ENCODE data around the gene GYS1. TPM values are rescaled to one million over a fixed set of nuclear protein-coding genes. Genes with fewer than 3 reads are reported as not detected.
"Not testable (repeated sequence)": the region's sequence is repeated elsewhere in the genome, so short reads cannot be mapped to it uniquely, and the experiment has no call there.

The GYS1 gene
- total RNA-seq, 4 donors from 2014 or later = 26.4 to 42.0 (median 31.6) TPM

DNA sequence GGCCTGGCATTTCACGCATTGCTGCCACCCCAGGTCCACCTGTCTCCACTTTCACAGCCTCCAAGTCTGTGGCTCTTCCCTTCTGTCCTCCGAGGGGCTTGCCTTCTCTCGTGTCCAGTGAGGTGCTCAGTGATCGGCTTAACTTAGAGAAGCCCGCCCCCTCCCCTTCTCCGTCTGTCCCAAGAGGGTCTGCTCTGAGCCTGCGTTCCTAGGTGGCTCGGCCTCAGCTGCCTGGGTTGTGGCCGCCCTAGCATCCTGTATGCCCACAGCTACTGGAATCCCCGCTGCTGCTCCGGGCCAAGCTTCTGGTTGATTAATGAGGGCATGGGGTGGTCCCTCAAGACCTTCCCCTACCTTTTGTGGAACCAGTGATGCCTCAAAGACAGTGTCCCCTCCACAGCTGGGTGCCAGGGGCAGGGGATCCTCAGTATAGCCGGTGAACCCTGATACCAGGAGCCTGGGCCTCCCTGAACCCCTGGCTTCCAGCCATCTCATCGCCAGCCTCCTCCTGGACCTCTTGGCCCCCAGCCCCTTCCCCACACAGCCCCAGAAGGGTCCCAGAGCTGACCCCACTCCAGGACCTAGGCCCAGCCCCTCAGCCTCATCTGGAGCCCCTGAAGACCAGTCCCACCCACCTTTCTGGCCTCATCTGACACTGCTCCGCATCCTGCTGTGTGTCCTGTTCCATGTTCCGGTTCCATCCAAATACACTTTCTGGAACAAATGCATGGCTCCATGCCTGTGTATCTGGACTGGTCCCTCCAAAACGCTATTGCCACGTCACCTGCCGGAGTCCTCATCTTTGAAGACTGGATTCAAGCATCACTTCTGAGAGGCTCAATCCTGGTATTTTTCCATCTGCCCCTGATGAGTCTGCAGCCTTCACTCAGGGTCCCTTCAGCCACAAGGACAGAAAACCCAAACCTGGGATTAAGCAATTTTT, 70.3 kb downstream of the GYS1 start:
- no peak overlapping the region for H3K27ac ChIP-seq
- 92% methylated on average over 18 of the region's 18 CpGs for WGBS
- TF ChIP-seq EP300 (IDR thresholded peaks at IDR 0.05) (no peak), POLR2A (IDR thresholded peaks at IDR 0.05) (no peak), CTCF (IDR thresholded peaks at IDR 0.05) (no peak), POLR2AphosphoS5 (IDR thresholded peaks at IDR 0.05) (no peak)
- DNase-seq (ENCODE audit: low spot score in 2 of 2) = no peak
- H3K27me3 ChIP-seq = no peaks in the 10 kb centered on the region
- peaks cover 7% of the 10 kb centered on the region for H3K4me1 ChIP-seq
- H3K4me3 ChIP-seq = no peak overlapping the region
- H3K36me3 ChIP-seq = peaks cover 50% of the 10 kb centered on the region
- no peaks in the 10 kb centered on the region for H3K9me3 ChIP-seq

- no peak for DNase-seq (ENCODE audit: low spot score in 2 of 2)
- peaks cover 3% of the 10 kb centered on the region for H3K4me1 ChIP-seq
- TF ChIP-seq POLR2AphosphoS5 (IDR thresholded peaks at IDR 0.05) = no peak
- no peak for TF ChIP-seq CTCF (IDR thresholded peaks at IDR 0.05)
- TF ChIP-seq POLR2A (IDR thresholded peaks at IDR 0.05) = no peak
- no peak for TF ChIP-seq EP300 (IDR thresholded peaks at IDR 0.05)
- H3K4me3 ChIP-seq = no peak overlapping the region
- WGBS = 84% methylated on average over 8 of the region's 12 CpGs
- no peaks in the 10 kb centered on the region for H3K9me3 ChIP-seq
- no peak overlapping the region for H3K27ac ChIP-seq
- no peaks in the 10 kb centered on the region for H3K27me3 ChIP-seq
- H3K36me3 ChIP-seq = peaks cover 57% of the 10 kb centered on the region
These were observed 71.2 kb downstream of the GYS1 start for GRCh38 chr19:48921721-48922500.

DNA sequence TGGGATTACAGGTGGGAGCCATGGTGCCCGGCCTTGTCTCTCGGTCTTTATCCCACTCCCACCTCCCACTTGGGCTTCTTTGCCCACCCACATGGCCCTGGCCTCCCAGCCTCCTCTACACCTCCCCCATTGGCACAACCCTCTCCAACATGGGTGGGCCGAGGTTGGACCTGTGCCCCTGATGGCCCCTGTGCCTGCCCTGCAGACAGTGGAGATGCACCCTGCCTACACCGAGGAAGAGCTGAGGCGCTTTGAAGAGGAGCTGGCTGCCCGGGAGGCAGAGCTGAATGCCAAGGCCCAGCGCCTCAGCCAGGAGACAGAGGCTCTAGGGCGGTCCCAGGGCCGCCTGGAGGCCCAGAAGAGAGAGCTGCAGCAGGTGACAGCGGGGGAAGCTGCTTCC, 72.2 kb downstream of the GYS1 start:
- no peak for DNase-seq (ENCODE audit: low spot score in 2 of 2)
- no peaks in the 10 kb centered on the region for H3K4me1 ChIP-seq
- no peak overlapping the region for H3K27ac ChIP-seq
- WGBS = 62% methylated on average over 3 of the region's 10 CpGs
- no peak overlapping the region for H3K4me3 ChIP-seq
- peaks cover 67% of the 10 kb centered on the region for H3K36me3 ChIP-seq
- H3K9me3 ChIP-seq = no peaks in the 10 kb centered on the region
- no peaks in the 10 kb centered on the region for H3K27me3 ChIP-seq
- TF ChIP-seq POLR2AphosphoS5 (IDR thresholded peaks at IDR 0.05) (no peak), CTCF (IDR thresholded peaks at IDR 0.05) (no peak), POLR2A (IDR thresholded peaks at IDR 0.05) (no peak), EP300 (IDR thresholded peaks at IDR 0.05) (no peak)

DNA sequence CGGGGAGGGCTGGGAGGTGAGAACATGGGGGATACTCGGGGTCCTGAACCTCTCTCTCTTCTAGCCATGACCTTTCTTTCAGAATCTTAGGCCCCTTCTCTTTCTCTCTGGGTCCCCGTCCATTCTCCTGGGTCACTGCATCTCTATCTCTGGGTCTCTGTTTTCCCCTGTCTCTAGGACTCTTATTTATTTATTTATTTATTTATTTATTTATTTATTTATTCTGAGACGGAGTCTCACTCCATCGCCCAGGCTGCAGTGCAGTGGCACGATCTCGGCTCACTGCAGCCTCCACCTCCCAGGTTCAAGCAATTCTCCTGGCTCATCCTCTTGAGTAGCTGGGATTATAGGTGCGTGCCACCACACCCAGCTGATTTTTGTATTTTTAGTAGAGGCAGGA, 73.8 kb downstream of the GYS1 start:
- not testable (repeated sequence) for H3K9me3 ChIP-seq
- H3K36me3 ChIP-seq = peaks cover 84% of the 10 kb centered on the region
- WGBS = 93% methylated on average over 8 of the region's 8 CpGs

DNA sequence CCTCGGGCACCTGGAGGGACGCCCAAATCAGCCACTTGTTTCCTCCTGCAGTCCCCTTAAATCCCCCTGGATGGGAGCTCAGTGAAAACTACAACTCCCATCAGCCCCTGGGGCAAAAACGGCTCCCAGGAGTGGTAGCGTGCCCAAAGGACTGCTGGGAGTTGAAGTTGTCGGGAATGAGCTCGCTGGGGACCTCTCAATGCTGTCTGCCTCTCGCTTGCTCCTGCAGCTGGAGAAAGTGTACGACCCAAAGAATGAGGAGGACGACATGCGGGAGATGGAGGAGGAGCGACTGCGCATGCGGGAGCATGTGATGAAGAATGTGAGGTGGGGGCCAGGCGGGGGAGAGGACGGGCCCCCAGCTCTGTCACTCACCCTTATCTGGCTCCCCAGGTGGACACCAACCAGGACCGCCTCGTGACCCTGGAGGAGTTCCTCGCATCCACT, 74.3 kb downstream of the GYS1 start:
- no peaks in the 10 kb centered on the region for H3K9me3 ChIP-seq
- no peak overlapping the region for H3K27ac ChIP-seq
- WGBS = 89% methylated on average over 18 of the region's 18 CpGs
- no peaks in the 10 kb centered on the region for H3K4me1 ChIP-seq
- peaks cover 88% of the 10 kb centered on the region for H3K36me3 ChIP-seq
- no peak overlapping the region for H3K4me3 ChIP-seq
- DNase-seq (ENCODE audit: low spot score in 2 of 2) = no peak
- TF ChIP-seq EP300 (IDR thresholded peaks at IDR 0.05) = no peak
- no peak for TF ChIP-seq POLR2AphosphoS5 (IDR thresholded peaks at IDR 0.05)
- no peak for TF ChIP-seq POLR2A (IDR thresholded peaks at IDR 0.05)
- TF ChIP-seq CTCF (IDR thresholded peaks at IDR 0.05) = no peak
- H3K27me3 ChIP-seq = no peaks in the 10 kb centered on the region

More for the DNA sequence above, 73.8 kb downstream of the GYS1 start:
- not testable (repeated sequence) for H3K4me3 ChIP-seq; H3K27ac ChIP-seq; H3K27me3 ChIP-seq; H3K4me1 ChIP-seq; DNase-seq (ENCODE audit: low spot score in 2 of 2)

Other genes starting within 250 kb of the GYS1 start
- gene IZUMO1, start 246.4 kb downstream of the GYS1 start, total RNA-seq = under 1 TPM in 2 of 4 donors, not detected in 2; 0.40 to 0.45 TPM
- gene FUT1, start 240.7 kb downstream of the GYS1 start, total RNA-seq = 1 to 10 TPM; 1.2 to 3.9 (median 2.6) TPM
- gene FGF21, start 237.8 kb downstream of the GYS1 start, total RNA-seq = not detected
- 10 to 100 TPM; 33.5 to 50.6 (median 38.1) TPM for gene BCAT2, start 182.3 kb downstream of the GYS1 start, total RNA-seq
- gene HSD17B14, start 156.8 kb downstream of the GYS1 start, total RNA-seq = 1 to 10 TPM; 2.5 to 3.4 (median 3.1) TPM
- 1 to 10 TPM; 2.8 to 5.1 (median 5.0) TPM for gene PLEKHA4, start 124.7 kb downstream of the GYS1 start, total RNA-seq
- 100 to 1,000 TPM; 135 to 191 (median 144) TPM for gene PPP1R15A, start 120.9 kb downstream of the GYS1 start, total RNA-seq
- gene TULP2, start 94.6 kb downstream of the GYS1 start, total RNA-seq = not detected
- gene NUCB1, start 93.0 kb downstream of the GYS1 start, total RNA-seq = 100 to 1,000 TPM; 132 to 220 (median 204) TPM
- gene DHDH, start 59.6 kb downstream of the GYS1 start, total RNA-seq = under 1 TPM in 1 of 4 donors, not detected in 3; 0.59 TPM
- gene BAX, start 38.4 kb downstream of the GYS1 start, total RNA-seq = 10 to 100 TPM; 25.1 to 29.6 (median 27.5) TPM
- gene FTL, start 28.0 kb downstream of the GYS1 start, total RNA-seq = 1,000 to 10,000 TPM in 3 of 4 donors, 100 to 1,000 TPM in 1; 883 to 1,582 (median 1,278) TPM
- gene RUVBL2, start 578 bp upstream of the GYS1 start, total RNA-seq = 10 to 100 TPM; 37.3 to 70.3 (median 68.8) TPM
- not detected for gene LHB, start 23.8 kb upstream of the GYS1 start, total RNA-seq
- gene CGB3, start 31.0 kb upstream of the GYS1 start, total RNA-seq = not detected
- not detected for gene CGB2, start 38.6 kb upstream of the GYS1 start, total RNA-seq
- not detected for gene CGB1, start 43.6 kb upstream of the GYS1 start, total RNA-seq
- gene CGB5, start 50.5 kb upstream of the GYS1 start, total RNA-seq = 1 to 10 TPM in 1 of 4 donors, not detected in 3; 2.5 TPM
- not detected for gene CGB8, start 55.8 kb upstream of the GYS1 start, total RNA-seq
- gene CGB7, start 64.4 kb upstream of the GYS1 start, total RNA-seq = 10 to 100 TPM in 1 of 4 donors, 1 to 10 TPM in 3; 2.9 to 27.4 (median 4.3) TPM
- gene NTF4, start 71.5 kb upstream of the GYS1 start, total RNA-seq = 10 to 100 TPM in 2 of 4 donors, 1 to 10 TPM in 2; 7.8 to 22.5 (median 13.1) TPM
- gene KCNA7, start 79.4 kb upstream of the GYS1 start, total RNA-seq = not detected
- gene SNRNP70, start 92.1 kb upstream of the GYS1 start, total RNA-seq = 100 to 1,000 TPM; 207 to 788 (median 322) TPM
- gene LIN7B, start 121.1 kb upstream of the GYS1 start, total RNA-seq = 10 to 100 TPM; 20.0 to 39.8 (median 32.3) TPM
- 1 to 10 TPM in 3 of 4 donors, not detected in 1; 5.2 to 9.3 (median 5.9) TPM for gene C19orf73, start 125.8 kb upstream of the GYS1 start, total RNA-seq
- 10 to 100 TPM; 42.7 to 50.1 (median 46.6) TPM for gene PPFIA3, start 126.2 kb upstream of the GYS1 start, total RNA-seq
- 1 to 10 TPM in 1 of 4 donors, under 1 TPM in 2, not detected in 1; 0.47 to 1.0 (median 0.53) TPM for gene HRC, start 162.1 kb upstream of the GYS1 start, total RNA-seq
- 10 to 100 TPM; 45.2 to 87.6 (median 62.4) TPM for gene TRPM4, start 164.5 kb upstream of the GYS1 start, total RNA-seq

All from suprapubic skin (tissue), 4 donors.